OCI-LY1 (cell line): ENCODE results near the gene OR2A2.
A peak's percentile ranks its signal among the peaks of the same experiment; 100 is the strongest.

Experiments used
- CTCF ChIP-seq: fragments of 200-600 bp; sonication (generic), shearing (Covaris generic); IDR thresholded peaks from 2 replicates; pipeline ENCODE4 v1.5.1; 2017; ENCODE audit warnings: mild to moderate bottlenecking, antibody characterized with exemption, low read length, moderate library complexity, mixed read lengths
- EZH2 ChIP-seq: fragments of 200-600 bp; sonication (generic), shearing (Covaris generic); IDR thresholded peaks from 2 replicates; pipeline ENCODE4 v1.8.0; 2017; ENCODE audit warnings: borderline replicate concordance, mixed run types, mild to moderate bottlenecking, antibody characterized with exemption, low read length, moderate library complexity, mixed read lengths

- TF ChIP-seq CTCF (peak; percentile 19; the same call in 1 of the 2 replicates), EZH2 (no peak)
These were observed 35.0 kb upstream of the OR2A2 start for GRCh38 chr7:144074374-144074773.
